Airway epithelial cell (primary cell): ENCODE results near the gene FCGBP. TPM values are rescaled to one million over a fixed set of nuclear protein-coding genes. Genes with fewer than 3 reads are reported as not detected.

ENCODE experiments used
- total RNA-seq: library from RNA; depleted of rRNA; stranded (reverse); fragments of >200 nt; gene quantifications from 2 replicates; pipeline ENCODE4 v1.2.3, GENCODE V29; 2015

The FCGBP gene
- 0.23 and 0.49 TPM in 2 replicates for total RNA-seq

GRCh38 chr19:39934584-39935363 lies at the start of gene FCGBP:
Gene FCGBP (minus strand): TSS chr19:39934634.

DNA sequence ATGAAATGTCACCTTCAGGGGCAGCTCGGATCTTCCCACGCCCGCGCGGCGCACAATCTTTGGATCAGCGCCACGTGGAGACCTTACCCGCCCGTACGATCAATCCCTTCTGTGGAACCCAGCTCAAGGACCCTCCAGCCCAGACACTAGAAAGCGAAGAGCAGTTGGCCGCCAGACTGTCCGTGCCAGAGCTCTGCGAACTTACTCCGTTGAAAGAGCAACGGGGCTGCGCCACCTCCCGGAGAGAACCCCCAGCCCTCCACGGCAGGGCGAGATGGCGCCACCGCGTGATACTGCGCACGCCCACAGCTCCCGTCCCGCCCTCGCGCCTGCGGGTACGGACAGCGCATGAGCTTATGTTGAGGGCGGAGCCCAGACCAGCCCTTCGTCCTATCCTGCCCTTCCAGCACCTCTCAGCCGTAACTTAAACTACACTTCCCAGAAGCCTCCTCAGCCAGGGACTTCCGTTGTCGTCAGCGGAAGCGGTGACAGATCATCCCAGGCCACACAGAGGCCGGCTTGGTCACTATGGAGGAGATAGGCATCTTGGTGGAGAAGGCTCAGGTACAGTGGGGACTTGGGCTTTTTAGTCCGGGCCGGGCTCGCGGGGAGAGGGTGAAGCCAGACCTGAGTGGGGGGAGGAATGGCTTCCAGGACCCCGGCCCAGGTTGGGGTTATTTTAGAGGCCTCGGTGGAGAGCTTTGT lies 36.4 kb upstream of the FCGBP start, which contains the start of gene PSMC4:
Gene PSMC4 (plus strand): TSS at position 491 of the 705 bp plus-strand sequence. CDS start 38 bp downstream, at position 529.

Other genes with a start within 250 kb of the FCGBP start
- not detected in 2 replicates for gene LGALS14, start 230.2 kb downstream of the FCGBP start, total RNA-seq
- not detected in 2 replicates for gene CLC, start 196.6 kb downstream of the FCGBP start, total RNA-seq
- gene LEUTX, start 155.8 kb downstream of the FCGBP start, total RNA-seq, result not detected in 2 replicates
- 13.5 and 14.0 TPM in 2 replicates for gene DYRK1B, start 100.5 kb downstream of the FCGBP start, total RNA-seq
- 215 and 226 TPM in 2 replicates for gene FBL, start 88.3 kb downstream of the FCGBP start, total RNA-seq
- gene PSMC4, start 36.5 kb upstream of the FCGBP start, total RNA-seq, result 111 and 129 TPM in 2 replicates
- 0.09 and 0.78 TPM in 2 replicates for gene ZNF546, start 62.4 kb upstream of the FCGBP start, total RNA-seq
- 2.1 and 3.1 TPM in 2 replicates for gene ZNF780B, start 121.6 kb upstream of the FCGBP start, total RNA-seq
- 8.3 and 12.6 TPM in 2 replicates for gene ZNF780A, start 156.3 kb upstream of the FCGBP start, total RNA-seq